ENCODE results near the gene CHID1.

Gene CHID1

GRCh38 chr11:932435-932834 is 21.8 kb upstream of the CHID1 start:
- DNase-seq: no peak

- DNase-seq: no peak
Observed at GRCh38 chr11:931385-931784, 20.8 kb upstream of the CHID1 start.

GRCh38 chr11:929405-929804 is 18.8 kb upstream of the CHID1 start:
- no peak for DNase-seq

GRCh38 chr11:928786-929185 is 18.2 kb upstream of the CHID1 start:
- no peak for DNase-seq

- no peak for DNase-seq
Observed at GRCh38 chr11:927871-928270, 17.3 kb upstream of the CHID1 start.

- DNase-seq: no peak
Observed at GRCh38 chr11:926341-926916, 15.8 kb upstream of the CHID1 start.

GRCh38 chr11:925496-926301 is 15.1 kb upstream of the CHID1 start, which contains the start of gene AP2A2:
AP2A2 (plus strand) TSS chr11:925870; CDS start chr11:926022, 152 bp downstream.
- DNase-seq: peak; percentile 93

GRCh38 chr11:925158-925495 is 14.5 kb upstream of the CHID1 start:
- no peak for DNase-seq

GRCh38 chr11:924406-925157 is 14.0 kb upstream of the CHID1 start:
- no peak for DNase-seq

GRCh38 chr11:923691-924405 is 13.2 kb upstream of the CHID1 start:
- DNase-seq: no peak

- no peak for DNase-seq
Observed at GRCh38 chr11:921921-922678, 11.5 kb upstream of the CHID1 start.

- no peak for DNase-seq
Observed at GRCh38 chr11:917426-917825, 6.8 kb upstream of the CHID1 start.

- DNase-seq: no peak
Observed at GRCh38 chr11:914747-915501, 4.3 kb upstream of the CHID1 start.

GRCh38 chr11:914204-914603 is 3.6 kb upstream of the CHID1 start:
- DNase-seq: no peak

GRCh38 chr11:913043-913442 is 2.4 kb upstream of the CHID1 start:
- DNase-seq: no peak

GRCh38 chr11:912266-912665 is 1.7 kb upstream of the CHID1 start:
- DNase-seq: no peak

GRCh38 chr11:911890-912219 is 1.2 kb upstream of the CHID1 start:
- no peak for DNase-seq

- DNase-seq: peak; percentile 61
Observed at GRCh38 chr11:911031-911889, 650 bp upstream of the CHID1 start.

GRCh38 chr11:910044-910588 is 494 bp downstream of the CHID1 start:
- no peak for DNase-seq

- no peak for DNase-seq
Observed at GRCh38 chr11:909406-909805, 1.2 kb downstream of the CHID1 start.

- no peak for DNase-seq
Observed at GRCh38 chr11:908273-908672, 2.3 kb downstream of the CHID1 start.

Measured in stimulated activated CD8-positive, alpha-beta memory T cell treated with anti-CD3 and anti-CD28 coated beads, Interleukin-4, amount 100 ng/mL, for 48 hours (primary cell).